OCI-LY3 (cell line): Measurements from ENCODE around the gene OR2A25.

Source experiments
- EZH2phosphoT487 ChIP-seq: fragments of 200-600 bp; shearing (Covaris generic); IDR thresholded peaks from 2 replicates; pipeline ENCODE4 v1.6.1; 2018; ENCODE audit warnings: antibody characterized with exemption, mixed run types, low read depth
- TF ChIP-seq, protein P1 (sequence below): fragments of 200-600, 300-600 bp; sonication (generic); IDR thresholded peaks from 2 replicates; pipeline ENCODE4 v1.5.1; 2014; ENCODE audit warnings: antibody characterized with exemption, low read length, low read depth

DNA sequence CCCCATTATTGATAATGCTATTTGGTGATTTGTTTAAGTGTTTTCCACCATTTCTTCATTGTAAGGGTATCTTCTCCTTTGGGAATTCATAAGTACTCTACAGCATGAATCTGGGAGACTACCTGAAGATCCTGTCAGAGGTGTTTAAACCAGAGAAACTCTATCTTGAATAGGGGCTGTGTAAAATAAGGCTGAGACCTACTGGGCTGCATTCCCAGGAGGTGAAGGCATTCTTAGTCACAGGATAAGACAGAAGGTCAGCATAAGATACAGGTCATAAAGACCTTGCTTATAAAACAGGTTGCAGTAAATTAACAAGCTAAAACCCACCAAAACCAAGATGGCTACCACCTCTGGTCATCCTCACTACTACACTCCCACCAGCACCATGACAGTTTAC, 34.2 kb upstream of the OR2A25 start:
- no peak for TF ChIP-seq EZH2phosphoT487
- TF ChIP-seq, protein P1, sequence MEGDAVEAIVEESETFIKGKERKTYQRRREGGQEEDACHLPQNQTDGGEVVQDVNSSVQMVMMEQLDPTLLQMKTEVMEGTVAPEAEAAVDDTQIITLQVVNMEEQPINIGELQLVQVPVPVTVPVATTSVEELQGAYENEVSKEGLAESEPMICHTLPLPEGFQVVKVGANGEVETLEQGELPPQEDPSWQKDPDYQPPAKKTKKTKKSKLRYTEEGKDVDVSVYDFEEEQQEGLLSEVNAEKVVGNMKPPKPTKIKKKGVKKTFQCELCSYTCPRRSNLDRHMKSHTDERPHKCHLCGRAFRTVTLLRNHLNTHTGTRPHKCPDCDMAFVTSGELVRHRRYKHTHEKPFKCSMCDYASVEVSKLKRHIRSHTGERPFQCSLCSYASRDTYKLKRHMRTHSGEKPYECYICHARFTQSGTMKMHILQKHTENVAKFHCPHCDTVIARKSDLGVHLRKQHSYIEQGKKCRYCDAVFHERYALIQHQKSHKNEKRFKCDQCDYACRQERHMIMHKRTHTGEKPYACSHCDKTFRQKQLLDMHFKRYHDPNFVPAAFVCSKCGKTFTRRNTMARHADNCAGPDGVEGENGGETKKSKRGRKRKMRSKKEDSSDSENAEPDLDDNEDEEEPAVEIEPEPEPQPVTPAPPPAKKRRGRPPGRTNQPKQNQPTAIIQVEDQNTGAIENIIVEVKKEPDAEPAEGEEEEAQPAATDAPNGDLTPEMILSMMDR, result no peak
